HepG2 (cell line): ENCODE results near the gene CDH1.
"Not testable (repeated sequence)": the region's sequence is repeated elsewhere in the genome, so short reads cannot be mapped to it uniquely, and the experiment has no call there.

ENCODE experiments used
- EP300 ChIP-seq, 3 experiments: sonication (generic) in 1 of 3; formaldehyde crosslinking in 1 of 3; IDR thresholded peaks; 2 replicates each; pipeline versions ENCODE4 v1.5.1 to v1.6.1; 2011 to 2020; ENCODE audit warnings: low read depth in 2 of 3, low read length in 2 of 3, borderline replicate concordance in 1 of 3, improper control_type of control experiment in 1 of 3, mild to moderate bottlenecking in 1 of 3, missing genetic modification reagents in 1 of 3, moderate library complexity in 1 of 3
- KDM5A ChIP-seq: fragments of 200-600 bp; sonication (generic); IDR thresholded peaks from 2 replicates; pipeline ENCODE4 v1.7.0; 2018; ENCODE audit warnings: antibody characterized with exemption, mild to moderate bottlenecking, low read length, borderline replicate concordance
- POLR2AphosphoS2 ChIP-seq: IDR thresholded peaks from 2 replicates; pipeline ENCODE4 v1.6.1; 2011; ENCODE audit warnings: low read depth, low read length, improper control_type of control experiment
- REXO4 ChIP-seq: sonication (generic); formaldehyde crosslinking; IDR thresholded peaks from 2 replicates; pipeline ENCODE4 v1.8.0; 2022; ENCODE audit warnings: missing genetic modification reagents, mild to moderate bottlenecking, borderline replicate concordance
- ZFP36 ChIP-seq: fragments of 150-350 bp; IDR thresholded peaks from 2 replicates; pipeline ENCODE4 v1.6.1; 2018; ENCODE audit warnings: borderline replicate concordance, low read length, low read depth; ENCODE audit not compliant: partially characterized antibody
- ZNF263 ChIP-seq: sonication (generic); formaldehyde crosslinking; IDR thresholded peaks from 2 replicates; pipeline ENCODE4 v1.4.0; 2020; ENCODE audit warnings: missing genetic modification reagents
- TF ChIP-seq, protein P1 (sequence below): sonication (generic); formaldehyde crosslinking; IDR thresholded peaks from 2 replicates; pipeline ENCODE4 v1.4.0; 2020; ENCODE audit warnings: missing genetic modification reagents, borderline replicate concordance

DNA sequence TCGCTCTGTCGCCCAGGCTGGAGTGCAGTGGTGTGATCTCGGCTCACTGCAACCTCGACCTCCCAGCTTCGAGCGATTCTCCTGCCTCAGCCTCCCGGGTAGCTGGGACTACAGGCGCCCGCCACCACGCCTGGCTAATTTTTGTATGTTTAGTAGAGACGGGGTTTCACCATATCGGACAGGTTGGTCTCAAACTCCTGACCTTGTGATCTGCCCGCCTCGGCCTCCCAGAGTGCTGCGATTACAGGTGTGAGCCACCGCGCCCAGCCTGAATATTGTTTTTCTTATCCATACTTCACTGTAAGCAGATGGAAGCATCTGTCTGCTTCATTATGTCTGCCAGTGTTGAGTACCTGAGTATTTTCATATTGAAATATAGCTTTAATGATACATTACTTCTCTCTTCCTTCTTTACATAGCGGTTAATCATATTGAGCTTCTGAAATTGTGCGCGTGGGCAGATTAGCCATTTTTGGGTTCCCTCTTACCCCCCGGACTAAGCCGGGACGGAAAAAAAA, 105.9 kb downstream of the CDH1 start:
- TF ChIP-seq EP300 (IDR thresholded peaks at IDR 0.05; ENCODE audit: low read depth in 2 of 2, low read length in 2 of 2); EP300 (CRISPR knock-in tag; IDR thresholded peaks at IDR 0.05; ENCODE audit: borderline replicate concordance); POLR2AphosphoS2; ZFP36; KDM5A; ZNF263 (CRISPR knock-in tag); REXO4 (CRISPR knock-in tag): not testable (repeated sequence)
- TF ChIP-seq, protein P1, sequence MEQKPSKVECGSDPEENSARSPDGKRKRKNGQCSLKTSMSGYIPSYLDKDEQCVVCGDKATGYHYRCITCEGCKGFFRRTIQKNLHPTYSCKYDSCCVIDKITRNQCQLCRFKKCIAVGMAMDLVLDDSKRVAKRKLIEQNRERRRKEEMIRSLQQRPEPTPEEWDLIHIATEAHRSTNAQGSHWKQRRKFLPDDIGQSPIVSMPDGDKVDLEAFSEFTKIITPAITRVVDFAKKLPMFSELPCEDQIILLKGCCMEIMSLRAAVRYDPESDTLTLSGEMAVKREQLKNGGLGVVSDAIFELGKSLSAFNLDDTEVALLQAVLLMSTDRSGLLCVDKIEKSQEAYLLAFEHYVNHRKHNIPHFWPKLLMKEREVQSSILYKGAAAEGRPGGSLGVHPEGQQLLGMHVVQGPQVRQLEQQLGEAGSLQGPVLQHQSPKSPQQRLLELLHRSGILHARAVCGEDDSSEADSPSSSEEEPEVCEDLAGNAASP, result not testable (repeated sequence)
